Liver (tissue), 9 donors: ENCODE measurements around the gene RBFOX1. TPM values are rescaled to one million over a fixed set of nuclear protein-coding genes. Genes with fewer than 3 reads are reported as not detected.

ENCODE experiments used
- DNase-seq: peaks from one replicate; pipeline ENCODE4 v3.0.0-alpha.2; 2017; ENCODE audit warnings: low spot score
- H3K27ac ChIP-seq, 2 donors: one replicate each; pipeline ENCODE4 v1.7.0; 2013; ENCODE audit warnings: inconsistent platforms in 2 of 2, low read length in 2 of 2, control low read depth in 1 of 2, low read depth in 1 of 2, mild to moderate bottlenecking in 1 of 2
- H3K27me3 ChIP-seq, 4 donors: one replicate each; pipeline versions ENCODE4 v1.6.1 to v1.7.0; 2013; ENCODE audit warnings: low read length in 3 of 4, inconsistent platforms in 1 of 4, mild to moderate bottlenecking in 1 of 4, moderate library complexity in 1 of 4; ENCODE audit not compliant: control insufficient read depth in 4 of 4, insufficient read depth in 4 of 4
- H3K36me3 ChIP-seq, 4 donors: one replicate each; pipeline versions ENCODE4 v1.6.1 to v1.7.0; 2013; ENCODE audit warnings: low read length in 3 of 4, mild to moderate bottlenecking in 3 of 4, low read depth in 1 of 4, moderate library complexity in 1 of 4; ENCODE audit not compliant: control insufficient read depth in 4 of 4, insufficient read depth in 3 of 4
- H3K4me1 ChIP-seq, 4 donors: one replicate each; pipeline versions ENCODE4 v1.6.1 to v1.7.0; 2013; ENCODE audit warnings: low read length in 3 of 4, mild to moderate bottlenecking in 3 of 4, moderate library complexity in 1 of 4; ENCODE audit not compliant: control insufficient read depth in 4 of 4, insufficient read depth in 4 of 4
- H3K4me3 ChIP-seq, 3 donors: one replicate each; pipeline versions ENCODE4 v1.6.1 to v1.7.0; 2013; ENCODE audit warnings: low read length in 3 of 3, control low read depth in 1 of 3, low read depth in 1 of 3, mild to moderate bottlenecking in 1 of 3
- H3K9ac ChIP-seq, 2 donors: one replicate each; pipeline ENCODE4 v1.7.0; 2013; ENCODE audit warnings: low read length in 2 of 2, mild to moderate bottlenecking in 2 of 2, moderate library complexity in 2 of 2, control low read depth in 1 of 2, low read depth in 1 of 2
- H3K9me3 ChIP-seq, 4 donors: one replicate each; pipeline versions ENCODE4 v1.6.1 to v1.7.0; 2013; ENCODE audit warnings: low read length in 3 of 4; ENCODE audit not compliant: control insufficient read depth in 4 of 4
- FOXA1 ChIP-seq: IDR thresholded peaks from 2 replicates; pipeline ENCODE4 v1.6.1; 2016; ENCODE audit warnings: antibody characterized with exemption
- FOXA2 ChIP-seq: IDR thresholded peaks from 2 replicates; pipeline ENCODE4 v1.6.1; 2016; ENCODE audit warnings: antibody characterized with exemption
- GABPA ChIP-seq, 2 donors: IDR thresholded peaks in 1 of 2; conservative IDR thresholded peaks in 1 of 2; 2 replicates each; pipeline ENCODE4 v1.6.1; 2016; ENCODE audit warnings: antibody characterized with exemption in 2 of 2, mild to moderate bottlenecking in 1 of 2, moderate library complexity in 1 of 2
- HNF4A ChIP-seq, 2 donors: conservative IDR thresholded peaks; 2 replicates each; pipeline ENCODE4 v1.6.1; 2016; ENCODE audit warnings: antibody characterized with exemption in 2 of 2, mild to moderate bottlenecking in 2 of 2
- HNF4G ChIP-seq: IDR thresholded peaks from 2 replicates; pipeline ENCODE4 v1.6.1; 2016; ENCODE audit warnings: antibody characterized with exemption
- JUND ChIP-seq, 2 donors: IDR thresholded peaks; 2 replicates each; pipeline ENCODE4 v1.6.1; 2016; ENCODE audit warnings: antibody characterized with exemption in 2 of 2
- NR2F2 ChIP-seq: IDR thresholded peaks from 2 replicates; pipeline ENCODE4 v1.6.1; 2016; ENCODE audit warnings: antibody characterized with exemption
- RAD21 ChIP-seq, 2 donors: IDR thresholded peaks; 2 replicates each; pipeline ENCODE4 v1.6.1; 2016; ENCODE audit warnings: antibody characterized with exemption in 2 of 2, mild to moderate bottlenecking in 2 of 2
- RXRA ChIP-seq, 2 donors: IDR thresholded peaks; 2 replicates each; pipeline ENCODE4 v1.6.1; 2017 to 2018; ENCODE audit warnings: antibody characterized with exemption in 2 of 2, mild to moderate bottlenecking in 1 of 2
- SP1 ChIP-seq: IDR thresholded peaks from 2 replicates; pipeline ENCODE4 v1.6.1; 2018; ENCODE audit warnings: antibody characterized with exemption, mild to moderate bottlenecking
- TAF1 ChIP-seq: conservative IDR thresholded peaks from 2 replicates; pipeline ENCODE4 v1.6.1; 2016; ENCODE audit warnings: antibody characterized with exemption, mild to moderate bottlenecking
- YY1 ChIP-seq: IDR thresholded peaks from 2 replicates; pipeline ENCODE4 v1.6.1; 2016; ENCODE audit warnings: antibody characterized with exemption, mild to moderate bottlenecking
- WGBS: extraction: QIAGEN DNeasy Blood & Tissue Kit; methylation state at CpG from one replicate; pipeline ENCODE4 v1.1.7; 2013; 5-methylcytosine and 5-hydroxymethylcytosine counted together
- polyA plus RNA-seq, 2 donors: library from polyadenylated mRNA; stranded (reverse) in 1 of 2; unstranded in 1 of 2; fragments of 200-250 nt in 1 of 2; fragments of >200 nt in 1 of 2; fragmentation: Nextera tagmentation in 1 of 2; extraction: Ambion mirVana in 1 of 2; gene quantifications; one replicate each; pipeline versions ENCODE4 v1.2.1 to v1.2.3, GENCODE V29; 2013 to 2015
- total RNA-seq, 2 donors: library from RNA; depleted of rRNA; stranded (reverse); fragments of >200 nt; gene quantifications; one replicate each; pipeline ENCODE4 v1.2.3, GENCODE V29; 2014
- TF ChIP-seq, protein P1 (sequence below): IDR thresholded peaks from 2 replicates; pipeline ENCODE4 v1.6.1; 2016; ENCODE audit warnings: antibody characterized with exemption
- TF ChIP-seq, protein P2 (sequence below): IDR thresholded peaks from 2 replicates; pipeline ENCODE4 v1.6.1; 2016; ENCODE audit warnings: antibody characterized with exemption, mild to moderate bottlenecking
- TF ChIP-seq, protein P3 (sequence below): IDR thresholded peaks from 2 replicates; pipeline ENCODE4 v1.6.1; 2016; ENCODE audit warnings: antibody characterized with exemption
- TF ChIP-seq, protein P4 (sequence below): fragments of 150-350 bp; IDR thresholded peaks from 2 replicates; pipeline ENCODE4 v1.5.1; 2017; ENCODE audit warnings: improper control_type of control experiment, low read depth, low read length; ENCODE audit not compliant: missing input control
- donor health status: healthy.
- donor health status: healthy.
- donor health status: healthy.
- donor health status: healthy.
- donor health status: healthy.

RBFOX1 gene
- total and polyA plus RNA-seq, 4 donors: not detected

DNA sequence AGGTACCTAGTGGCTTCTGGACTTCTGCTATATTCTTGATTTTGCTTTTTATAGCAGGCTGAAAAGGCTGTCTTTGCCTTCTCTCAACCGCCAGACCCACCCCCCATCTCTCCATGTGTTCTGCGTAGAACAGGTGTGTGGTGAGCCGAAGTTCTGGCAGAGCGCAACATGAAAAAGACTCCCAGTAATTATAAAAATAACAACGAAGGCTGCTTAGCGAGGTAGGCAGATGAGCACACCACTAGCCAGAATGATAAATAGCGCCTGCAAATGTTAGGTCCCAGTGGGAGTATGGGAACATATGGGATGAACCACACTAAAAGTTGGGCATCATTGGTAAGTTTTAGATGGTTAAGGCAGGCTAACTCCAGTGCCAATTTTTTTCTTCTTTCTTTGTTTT is 14.0 kb upstream of the RBFOX1 start:
- 86% methylated on average over 7 of the region's 7 CpGs for WGBS
- TF ChIP-seq, protein P1, sequence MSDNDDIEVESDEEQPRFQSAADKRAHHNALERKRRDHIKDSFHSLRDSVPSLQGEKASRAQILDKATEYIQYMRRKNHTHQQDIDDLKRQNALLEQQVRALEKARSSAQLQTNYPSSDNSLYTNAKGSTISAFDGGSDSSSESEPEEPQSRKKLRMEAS: no peak
- TF ChIP-seq HNF4G (no peak), GABPA (IDR thresholded peaks at IDR 0.05 in 1 of 2, conservative IDR thresholded peaks at IDR 0.05 in 1 of 2) (no peak), JUND (IDR thresholded peaks at IDR 0.05) (no peak), HNF4A (conservative IDR thresholded peaks at IDR 0.05) (no peak), FOXA1 (no peak), TAF1 (no peak), NR2F2 (no peak), YY1 (no peak), SP1 (no peak), RXRA (IDR thresholded peaks at IDR 0.05) (no peak), RAD21 (IDR thresholded peaks at IDR 0.05) (no peak), FOXA2 (no peak)
- TF ChIP-seq, protein P2, sequence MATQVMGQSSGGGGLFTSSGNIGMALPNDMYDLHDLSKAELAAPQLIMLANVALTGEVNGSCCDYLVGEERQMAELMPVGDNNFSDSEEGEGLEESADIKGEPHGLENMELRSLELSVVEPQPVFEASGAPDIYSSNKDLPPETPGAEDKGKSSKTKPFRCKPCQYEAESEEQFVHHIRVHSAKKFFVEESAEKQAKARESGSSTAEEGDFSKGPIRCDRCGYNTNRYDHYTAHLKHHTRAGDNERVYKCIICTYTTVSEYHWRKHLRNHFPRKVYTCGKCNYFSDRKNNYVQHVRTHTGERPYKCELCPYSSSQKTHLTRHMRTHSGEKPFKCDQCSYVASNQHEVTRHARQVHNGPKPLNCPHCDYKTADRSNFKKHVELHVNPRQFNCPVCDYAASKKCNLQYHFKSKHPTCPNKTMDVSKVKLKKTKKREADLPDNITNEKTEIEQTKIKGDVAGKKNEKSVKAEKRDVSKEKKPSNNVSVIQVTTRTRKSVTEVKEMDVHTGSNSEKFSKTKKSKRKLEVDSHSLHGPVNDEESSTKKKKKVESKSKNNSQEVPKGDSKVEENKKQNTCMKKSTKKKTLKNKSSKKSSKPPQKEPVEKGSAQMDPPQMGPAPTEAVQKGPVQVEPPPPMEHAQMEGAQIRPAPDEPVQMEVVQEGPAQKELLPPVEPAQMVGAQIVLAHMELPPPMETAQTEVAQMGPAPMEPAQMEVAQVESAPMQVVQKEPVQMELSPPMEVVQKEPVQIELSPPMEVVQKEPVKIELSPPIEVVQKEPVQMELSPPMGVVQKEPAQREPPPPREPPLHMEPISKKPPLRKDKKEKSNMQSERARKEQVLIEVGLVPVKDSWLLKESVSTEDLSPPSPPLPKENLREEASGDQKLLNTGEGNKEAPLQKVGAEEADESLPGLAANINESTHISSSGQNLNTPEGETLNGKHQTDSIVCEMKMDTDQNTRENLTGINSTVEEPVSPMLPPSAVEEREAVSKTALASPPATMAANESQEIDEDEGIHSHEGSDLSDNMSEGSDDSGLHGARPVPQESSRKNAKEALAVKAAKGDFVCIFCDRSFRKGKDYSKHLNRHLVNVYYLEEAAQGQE: no peak
- TF ChIP-seq, protein P3, sequence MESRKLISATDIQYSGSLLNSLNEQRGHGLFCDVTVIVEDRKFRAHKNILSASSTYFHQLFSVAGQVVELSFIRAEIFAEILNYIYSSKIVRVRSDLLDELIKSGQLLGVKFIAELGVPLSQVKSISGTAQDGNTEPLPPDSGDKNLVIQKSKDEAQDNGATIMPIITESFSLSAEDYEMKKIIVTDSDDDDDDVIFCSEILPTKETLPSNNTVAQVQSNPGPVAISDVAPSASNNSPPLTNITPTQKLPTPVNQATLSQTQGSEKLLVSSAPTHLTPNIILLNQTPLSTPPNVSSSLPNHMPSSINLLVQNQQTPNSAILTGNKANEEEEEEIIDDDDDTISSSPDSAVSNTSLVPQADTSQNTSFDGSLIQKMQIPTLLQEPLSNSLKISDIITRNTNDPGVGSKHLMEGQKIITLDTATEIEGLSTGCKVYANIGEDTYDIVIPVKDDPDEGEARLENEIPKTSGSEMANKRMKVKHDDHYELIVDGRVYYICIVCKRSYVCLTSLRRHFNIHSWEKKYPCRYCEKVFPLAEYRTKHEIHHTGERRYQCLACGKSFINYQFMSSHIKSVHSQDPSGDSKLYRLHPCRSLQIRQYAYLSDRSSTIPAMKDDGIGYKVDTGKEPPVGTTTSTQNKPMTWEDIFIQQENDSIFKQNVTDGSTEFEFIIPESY: no peak
- TF ChIP-seq, protein P4, sequence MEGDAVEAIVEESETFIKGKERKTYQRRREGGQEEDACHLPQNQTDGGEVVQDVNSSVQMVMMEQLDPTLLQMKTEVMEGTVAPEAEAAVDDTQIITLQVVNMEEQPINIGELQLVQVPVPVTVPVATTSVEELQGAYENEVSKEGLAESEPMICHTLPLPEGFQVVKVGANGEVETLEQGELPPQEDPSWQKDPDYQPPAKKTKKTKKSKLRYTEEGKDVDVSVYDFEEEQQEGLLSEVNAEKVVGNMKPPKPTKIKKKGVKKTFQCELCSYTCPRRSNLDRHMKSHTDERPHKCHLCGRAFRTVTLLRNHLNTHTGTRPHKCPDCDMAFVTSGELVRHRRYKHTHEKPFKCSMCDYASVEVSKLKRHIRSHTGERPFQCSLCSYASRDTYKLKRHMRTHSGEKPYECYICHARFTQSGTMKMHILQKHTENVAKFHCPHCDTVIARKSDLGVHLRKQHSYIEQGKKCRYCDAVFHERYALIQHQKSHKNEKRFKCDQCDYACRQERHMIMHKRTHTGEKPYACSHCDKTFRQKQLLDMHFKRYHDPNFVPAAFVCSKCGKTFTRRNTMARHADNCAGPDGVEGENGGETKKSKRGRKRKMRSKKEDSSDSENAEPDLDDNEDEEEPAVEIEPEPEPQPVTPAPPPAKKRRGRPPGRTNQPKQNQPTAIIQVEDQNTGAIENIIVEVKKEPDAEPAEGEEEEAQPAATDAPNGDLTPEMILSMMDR: no peak

DNA sequence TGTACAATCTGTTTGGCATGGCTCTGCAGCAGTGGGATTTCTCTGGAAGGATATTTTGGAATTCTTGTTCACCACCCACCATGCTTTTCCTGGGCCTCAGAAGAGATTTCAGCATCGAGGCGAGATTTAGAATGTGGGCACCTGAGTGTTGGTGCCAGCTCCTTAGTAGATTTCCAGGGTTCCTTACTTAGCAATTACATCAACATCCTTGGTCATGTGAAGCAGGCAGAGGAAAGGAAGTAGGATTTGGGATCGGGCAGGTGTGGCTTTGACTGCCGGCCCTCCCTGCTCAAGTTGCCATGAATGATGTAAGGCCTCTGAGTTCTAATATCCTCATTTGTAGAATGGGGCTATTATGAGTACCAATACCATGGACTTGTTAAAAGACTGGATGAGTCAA is 13.1 kb upstream of the RBFOX1 start:
- Histone ChIP-seq H3K4me1 (no peaks in the 10 kb centered on the region), H3K9me3 (peaks cover 0 to 8% (median under 1%) of the 10 kb centered on the region in 4 donors), H3K4me3 (no peak overlapping the region), H3K27ac (no peak overlapping the region), H3K36me3 (no peaks in the 10 kb centered on the region), H3K27me3 (peaks cover 0 to under 1% (median under 1%) of the 10 kb centered on the region in 4 donors), H3K9ac (no peak overlapping the region)
- WGBS: 75% methylated on average over 4 of the region's 4 CpGs
- no peak for DNase-seq
- no peak for TF ChIP-seq GABPA (IDR thresholded peaks at IDR 0.05 in 1 of 2, conservative IDR thresholded peaks at IDR 0.05 in 1 of 2)
- TF ChIP-seq, protein P1: no peak
- TF ChIP-seq SP1: no peak
- TF ChIP-seq YY1: no peak
- no peak for TF ChIP-seq RXRA (IDR thresholded peaks at IDR 0.05)
- TF ChIP-seq, protein P2: no peak
- TF ChIP-seq, protein P4: no peak
- no peak for TF ChIP-seq TAF1
- no peak for TF ChIP-seq RAD21 (IDR thresholded peaks at IDR 0.05)
- no peak for TF ChIP-seq FOXA2
- no peak for TF ChIP-seq HNF4G
- TF ChIP-seq JUND (IDR thresholded peaks at IDR 0.05): no peak

More for the DNA sequence above, 14.0 kb upstream of the RBFOX1 start:
- Histone ChIP-seq H3K27me3 (peaks cover 0 to 4% (median 1%) of the 10 kb centered on the region in 4 donors), H3K9ac (no peak overlapping the region), H3K36me3 (no peaks in the 10 kb centered on the region), H3K9me3 (peaks cover 0 to 8% (median under 1%) of the 10 kb centered on the region in 4 donors), H3K4me3 (no peak overlapping the region), H3K4me1 (no peaks in the 10 kb centered on the region), H3K27ac (no peak overlapping the region)
- no peak for DNase-seq
